HG02588 (cell line): ENCODE measurements around the gene PEAR1.

ENCODE experiments used
- ATAC-seq: cut with Tn5 transposase; IDR thresholded peaks from one replicate; pipeline ENCODE4 v1.9.1; 2021; ENCODE audit warnings: mild to moderate bottlenecking, moderate library complexity; ENCODE audit not compliant: unreplicated experiment

PEAR1 gene

GRCh38 chr1:156882543-156882942, 11.0 kb upstream of the PEAR1 start:
- no peak for ATAC-seq

GRCh38 chr1:156883919-156884318, 9.6 kb upstream of the PEAR1 start:
- no peak for ATAC-seq

- ATAC-seq, result no peak
Observed at GRCh38 chr1:156884560-156885184, 8.8 kb upstream of the PEAR1 start.

GRCh38 chr1:156885314-156885713, 8.2 kb upstream of the PEAR1 start:
- no peak for ATAC-seq

GRCh38 chr1:156885880-156886355, 7.6 kb upstream of the PEAR1 start:
- ATAC-seq, result no peak

- no peak for ATAC-seq
Observed at GRCh38 chr1:156886583-156887281, 6.8 kb upstream of the PEAR1 start.

GRCh38 chr1:156887317-156887716, 6.2 kb upstream of the PEAR1 start:
- ATAC-seq, result no peak

GRCh38 chr1:156887734-156888133, 5.8 kb upstream of the PEAR1 start:
- ATAC-seq, result no peak

GRCh38 chr1:156889802-156890580, 3.5 kb upstream of the PEAR1 start:
- no peak for ATAC-seq

GRCh38 chr1:156892190-156893047, 1.1 kb upstream of the PEAR1 start:
- peak; percentile 66 for ATAC-seq

- ATAC-seq, result no peak
Observed at GRCh38 chr1:156894001-156894400, 483 bp downstream of the PEAR1 start.

GRCh38 chr1:156894711-156895454, 1.4 kb downstream of the PEAR1 start:
- no peak for ATAC-seq

GRCh38 chr1:156895455-156895812, 1.9 kb downstream of the PEAR1 start:
- ATAC-seq, result no peak

GRCh38 chr1:156895927-156896326, 2.4 kb downstream of the PEAR1 start:
- ATAC-seq, result no peak

GRCh38 chr1:156896490-156897033, 3.0 kb downstream of the PEAR1 start:
- no peak for ATAC-seq

- no peak for ATAC-seq
Observed at GRCh38 chr1:156897078-156897825, 3.7 kb downstream of the PEAR1 start.

GRCh38 chr1:156898161-156898566, 4.6 kb downstream of the PEAR1 start:
- ATAC-seq, result no peak

GRCh38 chr1:156898971-156899664, 5.6 kb downstream of the PEAR1 start:
- no peak for ATAC-seq
